Hepatocyte (in vitro differentiated cells): Measurements from ENCODE around the gene MFAP3. TPM values are rescaled to one million over a fixed set of nuclear protein-coding genes. Genes with fewer than 3 reads are reported as not detected.

Experiments used
- DNase-seq: peaks from one replicate; pipeline ENCODE4 v3.0.0-alpha.2; 2016; ENCODE audit warnings: low spot score
- H2AFZ ChIP-seq: fragments of 200-600 bp; sonication (generic); 2 replicates; pipeline ENCODE4 v1.6.0; 2016; ENCODE audit warnings: antibody characterized with exemption, mild to moderate bottlenecking
- H3K27ac ChIP-seq: fragments of 200-600 bp; sonication (generic); 2 replicates; pipeline ENCODE4 v1.5.1; 2016; ENCODE audit warnings: mild to moderate bottlenecking
- H3K27me3 ChIP-seq: fragments of 200-600 bp; sonication (generic); 2 replicates; pipeline ENCODE4 v1.6.1; 2016
- H3K36me3 ChIP-seq: fragments of 200-600 bp; sonication (generic); replicated peaks from 2 replicates; pipeline ENCODE4 v1.5.1; 2016; ENCODE audit warnings: low read depth; ENCODE audit not compliant: insufficient read depth
- H3K4me1 ChIP-seq: fragments of 200-600 bp; sonication (generic); 2 replicates; pipeline ENCODE4 v1.5.1; 2016; ENCODE audit warnings: mild to moderate bottlenecking, moderate library complexity; ENCODE audit not compliant: insufficient read depth
- H3K4me2 ChIP-seq: fragments of 200-600 bp; sonication (generic); 2 replicates; pipeline ENCODE4 v1.6.0; 2016
- H3K4me3 ChIP-seq: fragments of 200-600 bp; sonication (generic); 2 replicates; pipeline ENCODE4 v1.5.1; 2016; ENCODE audit warnings: mild to moderate bottlenecking
- H3K79me2 ChIP-seq: fragments of 200-600 bp; sonication (generic); 2 replicates; pipeline ENCODE4 v1.6.0; 2017; ENCODE audit warnings: mild to moderate bottlenecking
- H3K9me2 ChIP-seq: fragments of 200-600 bp; sonication (generic); replicated peaks from 2 replicates; pipeline ENCODE4 v1.6.0; 2017; ENCODE audit warnings: mild to moderate bottlenecking; ENCODE audit not compliant: insufficient read depth
- H3K9me3 ChIP-seq: fragments of 200-600 bp; sonication (generic); 2 replicates; pipeline ENCODE4 v1.5.1; 2016; ENCODE audit warnings: low read depth, mild to moderate bottlenecking
- H4K20me1 ChIP-seq: fragments of 200-600 bp; sonication (generic); 2 replicates; pipeline ENCODE4 v1.6.0; 2016; ENCODE audit warnings: mild to moderate bottlenecking; ENCODE audit not compliant: insufficient read depth, poor library complexity, severe bottlenecking
- CTCF ChIP-seq: fragments of 200-600 bp; sonication (generic); IDR thresholded peaks from 2 replicates; pipeline ENCODE4 v1.5.1; 2016; ENCODE audit warnings: antibody characterized with exemption, mild to moderate bottlenecking; ENCODE audit not compliant: poor library complexity
- EZH2 ChIP-seq: fragments of 200-600 bp; sonication (generic); IDR thresholded peaks from 2 replicates; pipeline ENCODE4 v1.6.1; 2016; ENCODE audit warnings: antibody characterized with exemption, mild to moderate bottlenecking, borderline replicate concordance
- EZH2phosphoT487 ChIP-seq: fragments of 200-600 bp; sonication (generic); IDR thresholded peaks from one replicate; pipeline ENCODE4 v1.6.1; 2018; ENCODE audit warnings: antibody characterized with exemption, mild to moderate bottlenecking, low read depth, moderate library complexity; ENCODE audit not compliant: unreplicated experiment, severe bottlenecking
- WGBS: methylation state at CpG from one replicate; pipeline ENCODE4 v1.1.6; 2016; ENCODE audit warnings: low lambda C conversion rate; ENCODE audit errors: missing lambda C conversion rate; 5-methylcytosine and 5-hydroxymethylcytosine counted together
- polyA plus RNA-seq: library from polyadenylated mRNA; unstranded; fragments of >200 nt; fragmentation: Nextera tagmentation; extraction: Ambion mirVana; gene quantifications from 2 replicates; pipeline ENCODE4 v1.2.1, GENCODE V29; 2016
- total RNA-seq: library from RNA; depleted of rRNA; stranded (reverse); fragments of >200 nt; gene quantifications from 2 replicates; pipeline ENCODE4 v1.2.3, GENCODE V29; 2014

Gene MFAP3
- total and polyA plus RNA-seq, 2 experiments from 2014 or later = 14.4 to 65.4 TPM

- Histone ChIP-seq H3K4me1 (no peaks in the 10 kb centered on the region), H3K9me3 (no peaks in the 10 kb centered on the region), H3K27me3 (no peaks in the 10 kb centered on the region), H3K9me2 (no peaks in the 10 kb centered on the region), H2AFZ (no peak overlapping the region), H3K4me3 (no peak overlapping the region), H3K79me2 (no peaks in the 10 kb centered on the region), H3K4me2 (no peak overlapping the region), H3K36me3 (no peaks in the 10 kb centered on the region), H3K27ac (no peak overlapping the region), H4K20me1 (no peaks in the 10 kb centered on the region)
- DNase-seq = no peak
- TF ChIP-seq EZH2 (no peak), CTCF (no peak), EZH2phosphoT487 (no peak)
- WGBS = 97% methylated on average over 5 of the region's 5 CpGs
These were observed 50.0 kb downstream of the MFAP3 start for GRCh38 chr5:154088801-154089200.

- H3K36me3 ChIP-seq = no peaks in the 10 kb centered on the region
- no peaks in the 10 kb centered on the region for H3K9me2 ChIP-seq
- no peaks in the 10 kb centered on the region for H3K4me1 ChIP-seq
- no peak overlapping the region for H3K27ac ChIP-seq
- H3K4me2 ChIP-seq = no peak overlapping the region
- no peaks in the 10 kb centered on the region for H4K20me1 ChIP-seq
- no peaks in the 10 kb centered on the region for H3K27me3 ChIP-seq
- H3K4me3 ChIP-seq = no peak overlapping the region
- no peak for DNase-seq
- TF ChIP-seq EZH2phosphoT487 (no peak), CTCF (no peak), EZH2 (no peak)
- no peak overlapping the region for H2AFZ ChIP-seq
- no peaks in the 10 kb centered on the region for H3K9me3 ChIP-seq
- H3K79me2 ChIP-seq = no peaks in the 10 kb centered on the region
- 92% methylated on average over 6 of the region's 6 CpGs for WGBS
These were observed 51.9 kb downstream of the MFAP3 start for GRCh38 chr5:154090656-154091055.

- Histone ChIP-seq H3K36me3 (no peaks in the 10 kb centered on the region), H3K4me1 (no peaks in the 10 kb centered on the region), H3K9me3 (no peaks in the 10 kb centered on the region), H3K4me3 (no peak overlapping the region), H3K79me2 (no peaks in the 10 kb centered on the region), H3K27me3 (no peaks in the 10 kb centered on the region), H2AFZ (no peak overlapping the region), H3K27ac (no peak overlapping the region), H3K9me2 (no peaks in the 10 kb centered on the region), H4K20me1 (no peaks in the 10 kb centered on the region), H3K4me2 (no peak overlapping the region)
- WGBS = 60% methylated on average over 5 of the region's 5 CpGs
- TF ChIP-seq EZH2 (no peak), EZH2phosphoT487 (no peak), CTCF (no peak)
- peak; percentile 48 for DNase-seq
These were observed 53.8 kb downstream of the MFAP3 start for GRCh38 chr5:154092356-154093141.
